Activated T-helper 2 cell treated with anti-CD3 and anti-CD28 coated beads, Interferon-gamma antibody, Interleukin-2, Interleukin-4, amounts not matched to agents 10 μg/mL and 5 μg/mL and 100 μg/mL, durations not matched to agents 14 hours and 24 hours and 36 hours (primary cell): ENCODE results near the gene SESN1. TPM values are rescaled to one million over a fixed set of nuclear protein-coding genes. Genes with fewer than 3 reads are reported as not detected.

Experiments used
- DNase-seq: peaks from one replicate; pipeline ENCODE4 v3.0.0; 2021; ENCODE audit warnings: low spot score
- H3K27ac Mint-ChIP-seq: one replicate; pipeline ENCODE4 v1.8.0; 2021; ENCODE audit warnings: mixed read lengths
- H3K27me3 Mint-ChIP-seq: one replicate; pipeline ENCODE4 v1.8.0; 2021; ENCODE audit warnings: low read depth, mixed read lengths
- H3K36me3 Mint-ChIP-seq: one replicate; pipeline ENCODE4 v1.8.0; 2021; ENCODE audit warnings: low read depth, mixed read lengths
- H3K4me1 Mint-ChIP-seq: one replicate; pipeline ENCODE4 v1.8.0; 2021; ENCODE audit warnings: low read depth, mixed read lengths
- H3K4me3 Mint-ChIP-seq: one replicate; pipeline ENCODE4 v1.8.0; 2021; ENCODE audit warnings: low read depth, mild to moderate bottlenecking, moderate library complexity, mixed read lengths
- H3K9me3 Mint-ChIP-seq: one replicate; pipeline ENCODE4 v1.8.0; 2021; ENCODE audit warnings: mixed read lengths
- intact Hi-C: fragments of 100-400 bp; cut with micrococcal nuclease; formaldehyde crosslinking; loops from one replicate; pipeline ENCODE4 v1.15.1; 2023
- total RNA-seq: library from RNA; stranded (reverse); gene quantifications from 2 replicates; pipeline ENCODE4 v1.2.3, GENCODE V29; 2022

SESN1 gene
- total RNA-seq, 1 donor from 2014 or later: 7.3 TPM

- H3K4me1 Mint-ChIP-seq: peaks cover 21% of the 10 kb centered on the region
- DNase-seq: no peak
- H3K27ac Mint-ChIP-seq: no peak overlapping the region
- H3K9me3 Mint-ChIP-seq: no peaks in the 10 kb centered on the region
- no peaks in the 10 kb centered on the region for H3K36me3 Mint-ChIP-seq
- intact Hi-C loops: loop anchor here (1.0 to 5.0 kb wide), 6 partner anchors 161 to 531 kb away; no protein-coding TSS in a partner anchor
- H3K27me3 Mint-ChIP-seq: peaks cover 5% of the 10 kb centered on the region
- H3K4me3 Mint-ChIP-seq: no peak overlapping the region
Observed at GRCh38 chr6:109073344-109074132, 21.1 kb downstream of the SESN1 start.

GRCh38 chr6:109071125-109071917 is 23.3 kb downstream of the SESN1 start:
- H3K4me3 Mint-ChIP-seq: no peak overlapping the region
- H3K4me1 Mint-ChIP-seq: peaks cover 20% of the 10 kb centered on the region
- DNase-seq: no peak
- H3K27ac Mint-ChIP-seq: no peak overlapping the region
- H3K36me3 Mint-ChIP-seq: no peaks in the 10 kb centered on the region
- no peaks in the 10 kb centered on the region for H3K9me3 Mint-ChIP-seq
- intact Hi-C loops: loop anchor here (5.0 kb wide), 3 partner anchors 159 to 514 kb away; no protein-coding TSS in a partner anchor
- H3K27me3 Mint-ChIP-seq: peaks cover 7% of the 10 kb centered on the region

GRCh38 chr6:109069746-109070145 is 24.9 kb downstream of the SESN1 start:
- peaks cover 7% of the 10 kb centered on the region for H3K27me3 Mint-ChIP-seq
- DNase-seq: no peak
- no peak overlapping the region for H3K4me3 Mint-ChIP-seq
- peaks cover 20% of the 10 kb centered on the region for H3K4me1 Mint-ChIP-seq
- no peak overlapping the region for H3K27ac Mint-ChIP-seq
- no peaks in the 10 kb centered on the region for H3K9me3 Mint-ChIP-seq
- H3K36me3 Mint-ChIP-seq: no peaks in the 10 kb centered on the region
- intact Hi-C loops: loop anchor here (5.0 kb wide), 3 partner anchors 157 to 512 kb away; no protein-coding TSS in a partner anchor

GRCh38 chr6:109062767-109063352 is 31.8 kb downstream of the SESN1 start:
- H3K27ac Mint-ChIP-seq: no peak overlapping the region
- H3K27me3 Mint-ChIP-seq: peaks cover 10% of the 10 kb centered on the region
- peaks cover 25% of the 10 kb centered on the region for H3K4me1 Mint-ChIP-seq
- intact Hi-C loops: no loop called here
- no peaks in the 10 kb centered on the region for H3K9me3 Mint-ChIP-seq
- H3K4me3 Mint-ChIP-seq: no peak overlapping the region
- no peaks in the 10 kb centered on the region for H3K36me3 Mint-ChIP-seq
- no peak for DNase-seq

GRCh38 chr6:109062216-109062615 is 32.4 kb downstream of the SESN1 start:
- Mint-ChIP-seq H3K4me3 (no peak overlapping the region), H3K36me3 (no peaks in the 10 kb centered on the region), H3K27ac (no peak overlapping the region), H3K4me1 (peaks cover 25% of the 10 kb centered on the region), H3K9me3 (no peaks in the 10 kb centered on the region), H3K27me3 (peaks cover 9% of the 10 kb centered on the region)
- no peak for DNase-seq
- intact Hi-C loops: no loop called here

- no peaks in the 10 kb centered on the region for H3K36me3 Mint-ChIP-seq
- peaks cover 6% of the 10 kb centered on the region for H3K27me3 Mint-ChIP-seq
- H3K4me1 Mint-ChIP-seq: peaks cover 25% of the 10 kb centered on the region
- H3K27ac Mint-ChIP-seq: no peak overlapping the region
- H3K9me3 Mint-ChIP-seq: no peaks in the 10 kb centered on the region
- no peak overlapping the region for H3K4me3 Mint-ChIP-seq
- intact Hi-C loops: no loop called here
- no peak for DNase-seq
Observed at GRCh38 chr6:109060571-109060970, 34.1 kb downstream of the SESN1 start.

GRCh38 chr6:109059571-109060021 is 35.0 kb downstream of the SESN1 start:
- Mint-ChIP-seq H3K36me3 (no peaks in the 10 kb centered on the region), H3K27me3 (peaks cover 12% of the 10 kb centered on the region), H3K4me1 (peaks cover 25% of the 10 kb centered on the region), H3K27ac (peak overlapping the region; percentile 24), H3K9me3 (no peaks in the 10 kb centered on the region), H3K4me3 (no peak overlapping the region)
- no peak for DNase-seq
- intact Hi-C loops: loop anchor here (5.0 kb wide), 1 partner anchor 47 kb away; no protein-coding TSS in a partner anchor

GRCh38 chr6:109059153-109059552 is 35.5 kb downstream of the SESN1 start:
- no peak overlapping the region for H3K4me3 Mint-ChIP-seq
- no peak for DNase-seq
- no peaks in the 10 kb centered on the region for H3K36me3 Mint-ChIP-seq
- peaks cover 23% of the 10 kb centered on the region for H3K4me1 Mint-ChIP-seq
- intact Hi-C loops: loop anchor here (5.0 kb wide), 1 partner anchor 47 kb away; no protein-coding TSS in a partner anchor
- H3K9me3 Mint-ChIP-seq: no peaks in the 10 kb centered on the region
- H3K27ac Mint-ChIP-seq: no peak overlapping the region
- peaks cover 10% of the 10 kb centered on the region for H3K27me3 Mint-ChIP-seq

GRCh38 chr6:109058620-109059019 is 36.0 kb downstream of the SESN1 start:
- DNase-seq: no peak
- Mint-ChIP-seq H3K9me3 (no peaks in the 10 kb centered on the region), H3K36me3 (no peaks in the 10 kb centered on the region), H3K4me3 (no peak overlapping the region), H3K27me3 (peaks cover 8% of the 10 kb centered on the region), H3K27ac (no peak overlapping the region), H3K4me1 (peaks cover 21% of the 10 kb centered on the region)
- intact Hi-C loops: loop anchor here (5.0 kb wide), 1 partner anchor 46 kb away; no protein-coding TSS in a partner anchor

GRCh38 chr6:109056661-109057060 is 38.0 kb downstream of the SESN1 start:
- H3K27ac Mint-ChIP-seq: no peak overlapping the region
- H3K4me3 Mint-ChIP-seq: no peak overlapping the region
- intact Hi-C loops: loop anchor here (5.0 kb wide), 1 partner anchor 44 kb away; no protein-coding TSS in a partner anchor

GRCh38 chr6:109055771-109056235 is 38.8 kb downstream of the SESN1 start:
- Mint-ChIP-seq H3K9me3 (no peaks in the 10 kb centered on the region), H3K36me3 (no peaks in the 10 kb centered on the region), H3K4me3 (no peak overlapping the region), H3K4me1 (peaks cover 20% of the 10 kb centered on the region), H3K27me3 (peaks cover 9% of the 10 kb centered on the region), H3K27ac (no peak overlapping the region)
- no peak for DNase-seq
- intact Hi-C loops: loop anchor here (5.0 kb wide), 1 partner anchor 44 kb away; no protein-coding TSS in a partner anchor

More at GRCh38 chr6:109056661-109057060, 38.0 kb downstream of the SESN1 start:
- peaks cover 20% of the 10 kb centered on the region for H3K4me1 Mint-ChIP-seq
- no peaks in the 10 kb centered on the region for H3K9me3 Mint-ChIP-seq
- no peak for DNase-seq
- H3K36me3 Mint-ChIP-seq: no peaks in the 10 kb centered on the region
- peaks cover 9% of the 10 kb centered on the region for H3K27me3 Mint-ChIP-seq

GRCh38 chr6:109053336-109053735 is 41.3 kb downstream of the SESN1 start:
- peaks cover 9% of the 10 kb centered on the region for H3K27me3 Mint-ChIP-seq
- DNase-seq: no peak
- H3K36me3 Mint-ChIP-seq: peaks cover 4% of the 10 kb centered on the region
- no peak overlapping the region for H3K27ac Mint-ChIP-seq
- no peak overlapping the region for H3K4me3 Mint-ChIP-seq
- peaks cover 11% of the 10 kb centered on the region for H3K4me1 Mint-ChIP-seq
- intact Hi-C loops: no loop called here
- peaks cover 4% of the 10 kb centered on the region for H3K9me3 Mint-ChIP-seq
